Measurements from ENCODE around the gene CAMTA1.

Gene CAMTA1

GRCh38 chr1:7468248-7468647 lies 683.0 kb downstream of the CAMTA1 start:
- DNase-seq (ENCODE audit: insufficient read length, low spot score) (no peak), FAIRE-seq (no peak)

GRCh38 chr1:7469255-7469938 lies 684.1 kb downstream of the CAMTA1 start:
- FAIRE-seq = no peak
- TF ChIP-seq, protein P1, sequence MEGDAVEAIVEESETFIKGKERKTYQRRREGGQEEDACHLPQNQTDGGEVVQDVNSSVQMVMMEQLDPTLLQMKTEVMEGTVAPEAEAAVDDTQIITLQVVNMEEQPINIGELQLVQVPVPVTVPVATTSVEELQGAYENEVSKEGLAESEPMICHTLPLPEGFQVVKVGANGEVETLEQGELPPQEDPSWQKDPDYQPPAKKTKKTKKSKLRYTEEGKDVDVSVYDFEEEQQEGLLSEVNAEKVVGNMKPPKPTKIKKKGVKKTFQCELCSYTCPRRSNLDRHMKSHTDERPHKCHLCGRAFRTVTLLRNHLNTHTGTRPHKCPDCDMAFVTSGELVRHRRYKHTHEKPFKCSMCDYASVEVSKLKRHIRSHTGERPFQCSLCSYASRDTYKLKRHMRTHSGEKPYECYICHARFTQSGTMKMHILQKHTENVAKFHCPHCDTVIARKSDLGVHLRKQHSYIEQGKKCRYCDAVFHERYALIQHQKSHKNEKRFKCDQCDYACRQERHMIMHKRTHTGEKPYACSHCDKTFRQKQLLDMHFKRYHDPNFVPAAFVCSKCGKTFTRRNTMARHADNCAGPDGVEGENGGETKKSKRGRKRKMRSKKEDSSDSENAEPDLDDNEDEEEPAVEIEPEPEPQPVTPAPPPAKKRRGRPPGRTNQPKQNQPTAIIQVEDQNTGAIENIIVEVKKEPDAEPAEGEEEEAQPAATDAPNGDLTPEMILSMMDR (IDR thresholded peaks at IDR 0.05; ENCODE audit: insufficient read depth, missing control alignments) = no peak

More at GRCh38 chr1:7468248-7468647, 683.0 kb downstream of the CAMTA1 start:
- TF ChIP-seq, protein P1 (IDR thresholded peaks at IDR 0.05; ENCODE audit: insufficient read depth, missing control alignments) = no peak

DNA sequence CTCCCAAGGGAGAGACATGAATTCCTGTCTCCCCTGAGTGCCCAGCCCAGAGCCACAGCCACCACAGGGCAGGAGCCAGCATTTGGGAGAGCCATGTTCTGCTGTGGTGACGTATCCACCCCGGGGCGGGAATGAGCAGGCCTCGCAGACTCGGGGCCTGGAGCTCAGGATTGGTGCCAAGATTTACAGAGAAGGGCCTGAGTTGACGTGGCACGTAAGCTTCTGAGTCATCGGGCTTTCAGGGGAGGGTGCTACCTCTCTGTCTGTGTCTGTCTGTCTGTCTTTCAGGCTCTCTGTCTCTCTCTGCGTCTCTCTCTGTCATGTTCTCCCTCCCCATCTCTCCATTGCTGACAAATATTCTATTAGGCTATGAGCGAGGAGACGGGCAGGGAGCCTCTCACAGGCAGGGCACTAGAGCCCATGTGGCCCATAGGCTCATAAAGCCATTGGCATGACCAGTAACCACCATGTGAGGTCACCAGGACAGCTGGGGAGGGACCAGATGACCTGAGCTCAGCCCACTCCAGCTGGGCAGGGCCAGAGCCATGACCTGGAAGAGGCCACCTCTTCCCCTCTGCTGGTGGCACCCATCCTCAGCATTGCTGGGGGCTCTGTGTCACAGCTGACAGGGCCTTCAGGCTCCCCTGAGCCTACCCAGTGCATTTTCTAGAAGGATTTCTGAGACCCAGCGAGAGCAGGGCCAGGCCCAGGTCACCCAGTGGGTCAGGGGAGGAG lies 685.8 kb downstream of the CAMTA1 start:
- DNase-seq (ENCODE audit: insufficient read length, low spot score) (no peak), FAIRE-seq (no peak)
- TF ChIP-seq, protein P1 (IDR thresholded peaks at IDR 0.05; ENCODE audit: insufficient read depth, missing control alignments) = no peak

More at GRCh38 chr1:7469255-7469938, 684.1 kb downstream of the CAMTA1 start:
- DNase-seq (ENCODE audit: insufficient read length, low spot score) = no peak

- FAIRE-seq = no peak
- no peak for DNase-seq (ENCODE audit: insufficient read length, low spot score)
These were observed 686.6 kb downstream of the CAMTA1 start for GRCh38 chr1:7471836-7472235.

DNA sequence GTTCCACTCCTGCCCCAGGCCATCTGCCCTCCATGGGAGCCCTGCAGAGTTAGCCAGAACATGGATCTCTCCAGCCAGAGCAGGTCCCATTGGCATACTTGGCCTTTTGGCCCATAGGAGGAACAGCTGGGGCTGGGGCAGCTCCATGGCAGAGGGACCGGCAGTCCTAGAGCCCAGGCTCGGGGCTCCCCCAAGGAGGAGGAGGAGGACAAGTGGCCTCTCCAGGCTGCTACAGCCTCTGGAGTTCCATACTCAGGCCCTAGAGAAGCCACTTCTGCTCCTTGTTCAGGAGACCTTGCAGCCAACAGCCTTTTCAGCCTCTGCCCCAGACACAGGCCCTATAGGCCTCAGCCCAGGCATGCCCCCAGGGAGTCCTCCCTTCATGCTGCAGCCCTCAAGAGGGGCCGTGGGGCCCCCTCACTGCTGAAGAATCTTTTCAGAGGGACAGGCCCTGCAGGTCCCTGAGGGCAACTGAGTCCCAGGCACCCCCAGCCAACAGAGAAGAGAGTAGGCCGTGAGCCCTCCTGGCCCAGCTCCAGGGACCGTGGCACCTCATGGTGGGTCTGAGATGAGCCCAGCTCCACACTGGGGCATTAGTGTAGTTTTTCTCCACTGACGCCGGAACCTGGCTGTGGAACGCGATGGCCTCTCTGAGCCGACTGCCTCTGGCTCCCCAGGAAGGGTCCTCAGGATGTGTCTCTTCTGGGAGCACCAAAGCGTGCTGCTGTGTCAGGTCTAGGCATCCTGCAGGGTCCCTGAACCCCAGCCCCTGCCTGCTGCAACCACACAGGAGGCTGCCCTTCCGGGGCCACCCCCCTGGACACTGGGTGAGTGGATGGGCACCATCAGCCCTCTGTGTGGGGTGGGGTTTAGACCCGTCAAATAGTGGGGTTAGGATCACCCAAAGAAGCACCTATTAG lies 688.2 kb downstream of the CAMTA1 start:
- DNase-seq (ENCODE audit: insufficient read length, low spot score) (no peak), FAIRE-seq (no peak)
- TF ChIP-seq, protein P1 (IDR thresholded peaks at IDR 0.05; ENCODE audit: insufficient read depth, missing control alignments) = no peak

More at GRCh38 chr1:7471836-7472235, 686.6 kb downstream of the CAMTA1 start:
- TF ChIP-seq, protein P1 (IDR thresholded peaks at IDR 0.05; ENCODE audit: insufficient read depth, missing control alignments) = no peak

DNA sequence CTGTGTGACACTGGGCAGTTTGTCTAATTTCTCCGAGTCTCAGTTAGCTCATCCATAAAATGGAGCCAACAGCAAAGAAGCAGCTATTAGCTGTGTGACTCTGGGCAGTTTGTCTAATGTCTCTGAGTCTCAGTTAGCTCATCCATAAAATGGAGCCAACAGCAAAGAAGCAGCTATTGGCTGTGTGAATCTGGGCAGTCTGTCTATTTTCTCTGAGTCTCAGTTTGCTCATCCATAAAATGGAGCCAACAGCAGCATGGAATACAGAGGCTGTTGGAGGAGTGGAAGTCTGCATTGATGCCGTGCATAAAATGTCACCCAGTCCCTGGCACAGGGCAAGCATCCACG lies 688.9 kb downstream of the CAMTA1 start:
- no peak for FAIRE-seq
- TF ChIP-seq, protein P1 (IDR thresholded peaks at IDR 0.05; ENCODE audit: insufficient read depth, missing control alignments) = no peak
- no peak for DNase-seq (ENCODE audit: insufficient read length, low spot score)
